OCI-LY1 (cell line): ENCODE measurements around the gene MYOT.

Experiments
- H2AFZ ChIP-seq: fragments of 200-600 bp; sonication (generic), shearing (Covaris generic); 2 replicates; pipeline ENCODE4 v1.6.0; 2014; ENCODE audit warnings: antibody characterized with exemption, mild to moderate bottlenecking, low read length
- H3F3A ChIP-seq: fragments of 200-600 bp; sonication (generic), shearing (Covaris generic); 2 replicates; pipeline ENCODE4 v1.6.0; 2014; ENCODE audit warnings: mild to moderate bottlenecking, antibody characterized with exemption, low read length, moderate library complexity; ENCODE audit not compliant: insufficient read depth
- H3K27ac ChIP-seq: fragments of 200-600 bp; sonication (generic); 2 replicates; pipeline ENCODE4 v1.5.1; 2014; ENCODE audit warnings: low read length, mixed run types, mild to moderate bottlenecking, low read depth; ENCODE audit not compliant: poor library complexity, severe bottlenecking
- H3K27me3 ChIP-seq: fragments of 200-600 bp; sonication (generic); 2 replicates; pipeline ENCODE4 v1.6.0; 2014; ENCODE audit warnings: antibody characterized with exemption, mild to moderate bottlenecking, low read length, moderate library complexity; ENCODE audit not compliant: insufficient read depth
- H3K36me3 ChIP-seq: fragments of 200-600 bp; sonication (generic); 2 replicates; pipeline ENCODE4 v1.6.1; 2014; ENCODE audit warnings: mild to moderate bottlenecking, antibody characterized with exemption, low read length, moderate library complexity, mixed read lengths; ENCODE audit not compliant: insufficient read depth
- H3K4me1 ChIP-seq: fragments of 200-600 bp; sonication (generic); 2 replicates; pipeline ENCODE4 v1.5.1; 2014; ENCODE audit warnings: mild to moderate bottlenecking, low read length, moderate library complexity; ENCODE audit not compliant: insufficient read depth, severe bottlenecking
- H3K4me2 ChIP-seq: fragments of 200-600 bp; sonication (generic), shearing (Covaris generic); 2 replicates; pipeline ENCODE4 v1.6.1; 2014; ENCODE audit warnings: low read length
- H3K4me3 ChIP-seq: fragments of 200-600 bp; sonication (generic); 2 replicates; pipeline ENCODE4 v1.5.1; 2014; ENCODE audit warnings: low read length, low read depth, mild to moderate bottlenecking, mixed read lengths; ENCODE audit not compliant: poor library complexity, severe bottlenecking
- H3K79me2 ChIP-seq: fragments of 200-600 bp; shearing (Covaris generic); 2 replicates; pipeline ENCODE4 v1.6.1; 2016; ENCODE audit warnings: mixed run types, low read length, mixed read lengths; ENCODE audit not compliant: insufficient read depth
- H3K9ac ChIP-seq: fragments of 200-600 bp; sonication (generic), shearing (Covaris generic); 2 replicates; pipeline ENCODE4 v1.6.1; 2014; ENCODE audit warnings: mild to moderate bottlenecking, low read length, mixed read lengths
- H3K9me2 ChIP-seq: fragments of 200-600 bp; sonication (generic), shearing (Covaris generic); 2 replicates; pipeline ENCODE4 v1.6.1; 2014; ENCODE audit warnings: low read depth, mild to moderate bottlenecking, low read length, mixed read lengths
- H3K9me3 ChIP-seq: fragments of 200-600 bp; shearing (Covaris generic); 2 replicates; pipeline ENCODE4 v1.6.1; 2014; ENCODE audit warnings: low read length, mixed read lengths
- H4K20me1 ChIP-seq: fragments of 200-600 bp; sonication (generic), shearing (Covaris generic); 2 replicates; pipeline ENCODE4 v1.6.0; 2016; ENCODE audit warnings: mild to moderate bottlenecking, low read length; ENCODE audit not compliant: insufficient read depth
- EZH2 ChIP-seq: fragments of 200-600 bp; sonication (generic), shearing (Covaris generic); IDR thresholded peaks from 2 replicates; pipeline ENCODE4 v1.8.0; 2017; ENCODE audit warnings: borderline replicate concordance, mixed run types, mild to moderate bottlenecking, antibody characterized with exemption, low read length, moderate library complexity, mixed read lengths
- TF ChIP-seq, protein P1 (sequence below): fragments of 200-600 bp; sonication (generic), shearing (Covaris generic); IDR thresholded peaks from 2 replicates; pipeline ENCODE4 v1.5.1; 2017; ENCODE audit warnings: mild to moderate bottlenecking, antibody characterized with exemption, low read length, moderate library complexity, mixed read lengths

MYOT gene

DNA sequence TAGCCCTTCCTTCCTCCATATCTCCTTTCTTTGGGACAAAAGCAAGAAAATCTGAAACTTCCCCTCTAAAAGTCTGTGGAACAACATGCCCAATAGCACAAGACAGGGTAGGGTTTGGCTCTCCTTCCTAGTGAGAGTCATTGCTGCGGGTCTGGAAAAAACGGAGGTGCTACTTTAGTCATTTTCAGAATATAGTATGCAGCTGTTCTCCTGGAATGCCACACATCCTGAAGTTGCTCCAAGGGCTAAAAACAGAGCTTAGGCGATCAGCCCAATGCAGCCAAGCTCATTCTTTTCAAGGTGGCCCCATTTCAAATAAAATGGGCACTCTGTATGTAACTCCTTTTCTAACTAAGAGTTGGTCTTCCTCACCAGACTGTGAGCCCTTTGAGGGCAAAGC, 39.5 kb upstream of the MYOT start:
- Histone ChIP-seq H3F3A (no peaks in the 10 kb centered on the region), H4K20me1 (no peaks in the 10 kb centered on the region), H3K9me2 (no peaks in the 10 kb centered on the region), H3K4me1 (no peaks in the 10 kb centered on the region), H3K27me3 (no peaks in the 10 kb centered on the region), H3K79me2 (no peaks in the 10 kb centered on the region), H3K9ac (no peak overlapping the region), H3K4me3 (no peak overlapping the region), H2AFZ (no peak overlapping the region), H3K4me2 (no peak overlapping the region), H3K9me3 (no peaks in the 10 kb centered on the region; the same call in 1 of the 2 replicates), H3K27ac (no peak overlapping the region), H3K36me3 (no peaks in the 10 kb centered on the region)
- TF ChIP-seq EZH2: no peak
- TF ChIP-seq, protein P1, sequence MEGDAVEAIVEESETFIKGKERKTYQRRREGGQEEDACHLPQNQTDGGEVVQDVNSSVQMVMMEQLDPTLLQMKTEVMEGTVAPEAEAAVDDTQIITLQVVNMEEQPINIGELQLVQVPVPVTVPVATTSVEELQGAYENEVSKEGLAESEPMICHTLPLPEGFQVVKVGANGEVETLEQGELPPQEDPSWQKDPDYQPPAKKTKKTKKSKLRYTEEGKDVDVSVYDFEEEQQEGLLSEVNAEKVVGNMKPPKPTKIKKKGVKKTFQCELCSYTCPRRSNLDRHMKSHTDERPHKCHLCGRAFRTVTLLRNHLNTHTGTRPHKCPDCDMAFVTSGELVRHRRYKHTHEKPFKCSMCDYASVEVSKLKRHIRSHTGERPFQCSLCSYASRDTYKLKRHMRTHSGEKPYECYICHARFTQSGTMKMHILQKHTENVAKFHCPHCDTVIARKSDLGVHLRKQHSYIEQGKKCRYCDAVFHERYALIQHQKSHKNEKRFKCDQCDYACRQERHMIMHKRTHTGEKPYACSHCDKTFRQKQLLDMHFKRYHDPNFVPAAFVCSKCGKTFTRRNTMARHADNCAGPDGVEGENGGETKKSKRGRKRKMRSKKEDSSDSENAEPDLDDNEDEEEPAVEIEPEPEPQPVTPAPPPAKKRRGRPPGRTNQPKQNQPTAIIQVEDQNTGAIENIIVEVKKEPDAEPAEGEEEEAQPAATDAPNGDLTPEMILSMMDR: no peak

DNA sequence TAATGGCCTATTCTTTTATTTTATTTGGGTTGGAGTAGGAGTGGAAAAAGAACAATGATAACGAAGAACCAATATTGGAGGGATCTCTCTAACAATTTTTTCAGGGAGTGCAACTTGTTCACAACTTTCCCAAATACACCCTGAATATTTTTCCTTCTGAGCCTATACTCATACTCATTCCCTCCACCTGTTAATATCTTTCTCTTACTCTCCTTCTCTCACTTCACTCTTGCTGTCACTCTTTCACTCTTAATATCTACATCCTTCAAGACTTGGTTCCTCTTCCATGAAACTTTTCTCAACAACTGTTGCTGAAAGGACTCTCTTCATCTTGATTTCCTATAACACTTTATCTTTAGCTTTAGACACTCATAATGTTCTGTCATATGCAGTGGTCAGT, 39.0 kb upstream of the MYOT start:
- no peak for TF ChIP-seq EZH2
- TF ChIP-seq, protein P1: no peak
- Histone ChIP-seq H3K9me3 (no peaks in the 10 kb centered on the region; the same call in 1 of the 2 replicates), H3K27ac (no peak overlapping the region), H4K20me1 (no peaks in the 10 kb centered on the region), H3F3A (no peaks in the 10 kb centered on the region), H3K4me1 (no peaks in the 10 kb centered on the region), H3K9me2 (no peaks in the 10 kb centered on the region), H2AFZ (no peak overlapping the region), H3K9ac (no peak overlapping the region), H3K79me2 (no peaks in the 10 kb centered on the region), H3K4me3 (no peak overlapping the region), H3K36me3 (no peaks in the 10 kb centered on the region), H3K27me3 (no peaks in the 10 kb centered on the region), H3K4me2 (no peak overlapping the region)

DNA sequence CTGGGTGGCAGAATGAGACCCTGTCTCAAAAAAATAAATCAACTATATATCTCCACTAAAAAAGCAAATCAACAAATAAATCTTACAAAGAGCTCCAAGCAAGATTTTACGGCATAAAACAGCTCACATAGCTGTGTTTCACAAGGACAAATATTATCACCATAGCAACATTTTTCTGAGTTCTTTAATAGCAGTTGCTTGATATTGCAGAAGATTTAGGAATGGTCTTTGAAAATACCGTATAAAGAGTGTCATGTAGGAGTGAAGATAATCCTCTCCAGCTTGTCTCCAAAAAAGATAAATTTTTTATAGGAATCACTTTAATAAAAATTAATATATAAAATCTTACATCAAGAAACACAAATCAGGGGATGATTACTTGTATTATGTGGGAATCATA, 36.6 kb upstream of the MYOT start:
- H3K27me3 ChIP-seq: no peaks in the 10 kb centered on the region
- H3K9me2 ChIP-seq: no peaks in the 10 kb centered on the region
- no peaks in the 10 kb centered on the region for H4K20me1 ChIP-seq
- H3K4me2 ChIP-seq: no peak overlapping the region
- no peaks in the 10 kb centered on the region for H3K36me3 ChIP-seq
- TF ChIP-seq, protein P1: no peak
- no peak for TF ChIP-seq EZH2
- H2AFZ ChIP-seq: no peak overlapping the region
- H3K27ac ChIP-seq: no peak overlapping the region
- H3K79me2 ChIP-seq: no peaks in the 10 kb centered on the region
- no peaks in the 10 kb centered on the region for H3F3A ChIP-seq
- H3K9me3 ChIP-seq: no peaks in the 10 kb centered on the region; the same call in 1 of the 2 replicates
- no peak overlapping the region for H3K4me3 ChIP-seq
- no peak overlapping the region for H3K9ac ChIP-seq
- H3K4me1 ChIP-seq: no peaks in the 10 kb centered on the region
